Calu3 (cell line): ENCODE data around the gene GLDN. TPM values are rescaled to one million over a fixed set of nuclear protein-coding genes. Genes with fewer than 3 reads are reported as not detected.

Source experiments
- BruUV-seq: library from RNA; stranded (reverse); fragments of 400-500 nt; replicated peaks from 2 replicates; lab custom pipeline; 2021; lab: Mats Ljungman, UMichigan
- CTCF ChIA-PET: fragments of 300-600 bp; sonication (Branson Sonifier 250); formaldehyde crosslinking; loops from one replicate; lab custom pipeline; 2022; ENCODE audit warnings: antibody characterized with exemption; lab: Charles Lee
- DNase-seq: peaks from one replicate; pipeline ENCODE4 v3.0.0; 2022
- H3K27ac Mint-ChIP-seq: one replicate; pipeline ENCODE4 v1.8.0; 2022; ENCODE audit warnings: mixed read lengths; ENCODE audit not compliant: unreplicated experiment
- H3K27me3 Mint-ChIP-seq: one replicate; pipeline ENCODE4 v1.8.0; 2022; ENCODE audit warnings: mixed read lengths; ENCODE audit not compliant: unreplicated experiment
- H3K36me3 Mint-ChIP-seq: one replicate; pipeline ENCODE4 v1.8.0; 2022; ENCODE audit warnings: mild to moderate bottlenecking, moderate library complexity, mixed read lengths; ENCODE audit not compliant: insufficient read depth, unreplicated experiment
- H3K4me1 Mint-ChIP-seq: one replicate; pipeline ENCODE4 v1.8.0; 2022; ENCODE audit warnings: mild to moderate bottlenecking, low read depth, mixed read lengths; ENCODE audit not compliant: unreplicated experiment
- H3K4me3 Mint-ChIP-seq: one replicate; pipeline ENCODE4 v1.8.0; 2022; ENCODE audit warnings: mild to moderate bottlenecking, low read depth, moderate library complexity, mixed read lengths; ENCODE audit not compliant: unreplicated experiment
- H3K9me3 Mint-ChIP-seq: one replicate; pipeline ENCODE4 v1.8.0; 2022; ENCODE audit warnings: low read depth, mixed read lengths; ENCODE audit not compliant: unreplicated experiment
- CTCF ChIP-seq: fragments of 200-600 bp; IDR thresholded peaks from one replicate; pipeline ENCODE4 v1.8.0; 2022; ENCODE audit warnings: antibody characterized with exemption; ENCODE audit not compliant: unreplicated experiment
- intact Hi-C: fragments of 100-400 bp; cut with micrococcal nuclease; formaldehyde crosslinking; loops from one replicate; pipeline ENCODE4 v1.10.0; 2022; ENCODE audit not compliant: unreplicated experiment
- total RNA-seq: library from RNA; stranded (reverse); gene quantifications from 2 replicates; pipeline ENCODE4 v1.2.3, GENCODE V29; 2022

GLDN gene
- total RNA-seq, 1 experiment from 2014 or later, result not detected

- Mint-ChIP-seq H3K36me3 (no peaks in the 10 kb centered on the region), H3K4me1 (no peaks in the 10 kb centered on the region), H3K27ac (no peak overlapping the region), H3K27me3 (peaks cover 75% of the 10 kb centered on the region), H3K4me3 (no peak overlapping the region), H3K9me3 (no peaks in the 10 kb centered on the region)
- CTCF ChIA-PET, result no interaction called here
- DNase-seq, result no peak
- no TSS peak for BruUV-seq
- no peak for TF ChIP-seq CTCF
- intact Hi-C loops, result no loop called here
These were observed 37.9 kb upstream of the GLDN start for GRCh38 chr15:51303462-51303980.

DNA sequence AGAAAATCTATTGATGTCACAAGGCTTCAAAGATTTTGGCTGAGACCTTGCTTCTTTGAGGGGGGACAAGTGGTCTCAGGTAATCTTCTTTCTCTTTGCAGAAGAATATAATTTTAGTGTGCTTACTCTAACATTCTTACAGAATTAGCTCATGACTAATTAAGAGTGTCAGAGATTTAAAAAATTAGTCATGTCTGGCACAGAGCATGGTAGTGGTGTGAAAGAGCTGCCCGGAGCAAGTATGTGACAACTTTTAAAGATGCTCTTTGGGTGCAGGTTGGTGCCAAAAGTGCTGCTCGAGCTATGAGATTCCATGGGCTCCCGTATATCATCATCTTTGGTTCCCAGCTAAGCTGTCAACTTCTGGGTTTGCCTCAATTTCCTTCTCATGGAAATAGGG is 34.1 kb upstream of the GLDN start:
- no peak for TF ChIP-seq CTCF
- peaks cover 77% of the 10 kb centered on the region for H3K27me3 Mint-ChIP-seq
- intact Hi-C loops, result no loop called here
- no peaks in the 10 kb centered on the region for H3K36me3 Mint-ChIP-seq
- no peak overlapping the region for H3K4me3 Mint-ChIP-seq
- H3K27ac Mint-ChIP-seq, result no peak overlapping the region
- CTCF ChIA-PET, result no interaction called here
- no TSS peak for BruUV-seq
- H3K9me3 Mint-ChIP-seq, result no peaks in the 10 kb centered on the region
- DNase-seq, result no peak
- H3K4me1 Mint-ChIP-seq, result no peaks in the 10 kb centered on the region

DNA sequence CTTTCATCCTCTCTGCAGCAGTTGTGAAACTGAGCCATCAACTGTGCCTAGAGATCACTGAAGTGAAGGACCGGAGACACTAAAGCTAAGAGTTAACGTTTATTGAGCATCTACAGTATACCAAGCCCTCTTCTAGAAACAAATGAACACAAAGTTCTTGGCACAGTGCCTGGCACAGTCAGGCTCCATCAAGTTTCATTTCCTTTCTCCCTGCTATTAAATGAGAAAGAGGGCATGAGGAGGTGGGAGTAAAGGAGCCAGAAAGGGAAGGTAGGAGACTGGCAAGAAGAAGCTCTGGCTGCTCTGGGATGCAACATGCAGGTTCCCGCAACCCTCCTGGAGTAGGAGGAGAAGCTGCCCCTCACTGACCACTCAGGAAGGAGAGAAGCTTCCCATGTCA is 33.6 kb upstream of the GLDN start:
- Mint-ChIP-seq H3K27me3 (peaks cover 77% of the 10 kb centered on the region), H3K27ac (no peak overlapping the region), H3K36me3 (no peaks in the 10 kb centered on the region), H3K9me3 (no peaks in the 10 kb centered on the region), H3K4me3 (no peak overlapping the region), H3K4me1 (no peaks in the 10 kb centered on the region)
- no TSS peak for BruUV-seq
- no peak for TF ChIP-seq CTCF
- DNase-seq, result no peak
- CTCF ChIA-PET, result no interaction called here
- intact Hi-C loops, result no loop called here

DNA sequence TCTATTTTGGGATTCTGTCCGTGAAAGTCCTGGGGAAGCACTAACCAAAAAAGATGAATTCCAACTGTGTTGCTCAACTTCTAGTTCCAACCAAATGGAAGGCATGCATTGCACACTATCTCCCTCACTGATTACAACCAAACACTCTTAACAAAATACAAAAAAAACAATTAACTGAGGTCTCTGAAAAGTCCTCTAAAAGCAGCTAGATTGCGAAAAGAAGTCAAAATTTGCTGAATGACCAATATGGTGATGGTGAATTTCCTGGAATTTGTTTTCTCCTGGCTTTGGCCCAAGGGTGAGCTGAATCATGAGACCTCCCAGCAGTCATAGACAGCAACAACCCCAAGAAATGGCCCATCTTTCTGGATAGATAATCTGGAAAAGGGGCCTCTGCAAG is 31.4 kb upstream of the GLDN start:
- DNase-seq, result no peak
- H3K27me3 Mint-ChIP-seq, result peaks cover 68% of the 10 kb centered on the region
- BruUV-seq, result no TSS peak

More for the DNA sequence above, 31.4 kb upstream of the GLDN start:
- TF ChIP-seq CTCF, result no peak
- CTCF ChIA-PET, result no interaction called here
- no peaks in the 10 kb centered on the region for H3K9me3 Mint-ChIP-seq
- H3K36me3 Mint-ChIP-seq, result no peaks in the 10 kb centered on the region
- no peaks in the 10 kb centered on the region for H3K4me1 Mint-ChIP-seq
- intact Hi-C loops, result no loop called here
- no peak overlapping the region for H3K4me3 Mint-ChIP-seq
- no peak overlapping the region for H3K27ac Mint-ChIP-seq
